Measurements from ENCODE around the gene PSMD5.

The PSMD5 gene

GRCh38 chr9:120842685-120843485, at the start of gene PSMD5:
Gene PSMD5 (minus strand): TSS chr9:120842922. CDS start chr9:120842909, 13 bp downstream.
- DNase-seq (ENCODE audit: low spot score): peak; percentile 98
- peak; percentile 77 for FAIRE-seq

GRCh38 chr9:120891884-120892747, 49.4 kb upstream of the PSMD5 start:
- no peak for DNase-seq (ENCODE audit: low spot score)
- FAIRE-seq: no peak

- no peak for FAIRE-seq
- DNase-seq (ENCODE audit: low spot score): no peak
Measured at GRCh38 chr9:120891245-120891883, 48.6 kb upstream of the PSMD5 start.

GRCh38 chr9:120890320-120891244, 47.9 kb upstream of the PSMD5 start:
- DNase-seq (ENCODE audit: low spot score) (no peak), FAIRE-seq (no peak)

- DNase-seq (ENCODE audit: low spot score) (no peak), FAIRE-seq (no peak)
Measured at GRCh38 chr9:120889606-120890271, 47.0 kb upstream of the PSMD5 start.

GRCh38 chr9:120888626-120889025, 45.9 kb upstream of the PSMD5 start:
- DNase-seq (ENCODE audit: low spot score) (no peak), FAIRE-seq (no peak)

- DNase-seq (ENCODE audit: low spot score): peak; percentile 97
- peak; percentile 97 for FAIRE-seq
Measured at GRCh38 chr9:120886490-120886967, 43.8 kb upstream of the PSMD5 start.

GRCh38 chr9:120885958-120886357, 43.2 kb upstream of the PSMD5 start:
- FAIRE-seq (no peak), DNase-seq (ENCODE audit: low spot score) (no peak)

- no peak for FAIRE-seq
Measured at GRCh38 chr9:120885457-120885856, 42.7 kb upstream of the PSMD5 start.

GRCh38 chr9:120883608-120883996, 40.9 kb upstream of the PSMD5 start:
- DNase-seq (ENCODE audit: low spot score) (no peak), FAIRE-seq (no peak)

More at GRCh38 chr9:120885457-120885856, 42.7 kb upstream of the PSMD5 start:
- no peak for DNase-seq (ENCODE audit: low spot score)

GRCh38 chr9:120882935-120883607, 40.3 kb upstream of the PSMD5 start:
- DNase-seq (ENCODE audit: low spot score) (peak; percentile 16), FAIRE-seq (no peak)

- no peak for FAIRE-seq
- no peak for DNase-seq (ENCODE audit: low spot score)
Measured at GRCh38 chr9:120879446-120879845, 36.7 kb upstream of the PSMD5 start.

GRCh38 chr9:120878188-120879130, 35.7 kb upstream of the PSMD5 start:
- no peak for DNase-seq (ENCODE audit: low spot score)

GRCh38 chr9:120877276-120878034, 34.7 kb upstream of the PSMD5 start:
- no peak for FAIRE-seq
- DNase-seq (ENCODE audit: low spot score): peak; percentile 33

More at GRCh38 chr9:120878188-120879130, 35.7 kb upstream of the PSMD5 start:
- no peak for FAIRE-seq

GRCh38 chr9:120876842-120877240, 34.1 kb upstream of the PSMD5 start, which contains the start of gene PHF19:
Gene PHF19 (minus strand): TSS chr9:120877188. CDS start chr9:120874741, 2,447 bp downstream.
- DNase-seq (ENCODE audit: low spot score) (no peak), FAIRE-seq (no peak)

GRCh38 chr9:120875954-120876841, 33.5 kb upstream of the PSMD5 start:
- peak; percentile 95 for DNase-seq (ENCODE audit: low spot score)
- peak; percentile 15 for FAIRE-seq

GRCh38 chr9:120875643-120875953, 32.9 kb upstream of the PSMD5 start:
- FAIRE-seq (no peak), DNase-seq (ENCODE audit: low spot score) (no peak)

Measured in RCC 7860 (cell line).